Left ventricle myocardium inferior (tissue), 1 donor: ENCODE results near the gene HDAC4. TPM values are rescaled to one million over a fixed set of nuclear protein-coding genes. Genes with fewer than 3 reads are reported as not detected.

Source experiments
- DNase-seq: peaks from one replicate; pipeline ENCODE4 v3.0.0-alpha.2; 2020
- H3K27ac ChIP-seq: fragments of 200-600 bp; replicated peaks from 2 replicates; pipeline ENCODE4 v1.8.0; 2021
- H3K27me3 ChIP-seq: fragments of 200-600 bp; 2 replicates; pipeline ENCODE4 v1.8.0; 2021; ENCODE audit warnings: low read depth
- H3K36me3 ChIP-seq: fragments of 200-600 bp; 2 replicates; pipeline ENCODE4 v1.8.0; 2021
- H3K4me1 ChIP-seq: fragments of 200-600 bp; 2 replicates; pipeline ENCODE4 v1.8.0; 2021
- H3K4me3 ChIP-seq: fragments of 200-600 bp; 2 replicates; pipeline ENCODE4 v1.8.0; 2021; ENCODE audit warnings: mild to moderate bottlenecking, moderate library complexity
- H3K9me3 ChIP-seq: fragments of 200-600 bp; replicated peaks from 2 replicates; pipeline ENCODE4 v1.8.0; 2021
- intact Hi-C: fragments of 100-400 bp; cut with micrococcal nuclease; formaldehyde crosslinking; loops from one replicate; pipeline ENCODE4 v1.11.0; 2022
- total RNA-seq: library from RNA; stranded (reverse); fragmentation: NEBNext Ultra II Directional; extraction: Animal tissue kit (Norgen Biotek cat#: 25700); gene quantifications from one replicate; pipeline ENCODE4 v1.2.1, GENCODE V29; 2021
- TF ChIP-seq, protein P1 (sequence below): fragments of 200-600 bp; IDR thresholded peaks from 2 replicates; pipeline ENCODE4 v1.8.0; 2021; ENCODE audit warnings: antibody characterized with exemption, mild to moderate bottlenecking, borderline replicate concordance
- donor health status: DM: no; HTN: yes; CAD: no; lungs with severe emphysema.

The HDAC4 gene
- total RNA-seq, 1 donor from 2014 or later = 23.9 TPM

DNA sequence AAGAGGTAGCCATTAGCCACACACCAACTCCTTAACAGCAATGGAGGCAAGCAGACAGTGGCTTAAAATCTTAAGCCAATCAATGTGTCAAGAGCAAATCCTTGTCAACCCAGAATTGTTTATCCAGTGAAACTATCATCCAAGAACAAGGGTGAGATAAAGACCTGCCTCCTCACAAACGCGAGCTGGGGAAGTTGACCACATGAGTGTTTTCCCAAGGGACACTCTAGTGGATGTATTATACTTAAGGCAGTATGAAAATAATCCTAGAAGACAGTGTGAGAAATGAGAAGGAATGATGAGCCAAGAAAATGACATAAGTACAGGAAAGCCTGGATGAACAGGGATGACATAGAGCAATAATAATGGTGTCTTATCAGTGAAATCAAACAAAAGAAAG is 343.3 kb downstream of the HDAC4 start:
- H3K27me3 ChIP-seq = no peaks in the 10 kb centered on the region
- H3K9me3 ChIP-seq = peaks cover 18% of the 10 kb centered on the region
- peaks cover 84% of the 10 kb centered on the region for H3K36me3 ChIP-seq
- DNase-seq = no peak
- H3K4me3 ChIP-seq = no peak overlapping the region
- intact Hi-C loops = no loop called here
- H3K27ac ChIP-seq = no peak overlapping the region
- no peaks in the 10 kb centered on the region for H3K4me1 ChIP-seq
- TF ChIP-seq, protein P1, sequence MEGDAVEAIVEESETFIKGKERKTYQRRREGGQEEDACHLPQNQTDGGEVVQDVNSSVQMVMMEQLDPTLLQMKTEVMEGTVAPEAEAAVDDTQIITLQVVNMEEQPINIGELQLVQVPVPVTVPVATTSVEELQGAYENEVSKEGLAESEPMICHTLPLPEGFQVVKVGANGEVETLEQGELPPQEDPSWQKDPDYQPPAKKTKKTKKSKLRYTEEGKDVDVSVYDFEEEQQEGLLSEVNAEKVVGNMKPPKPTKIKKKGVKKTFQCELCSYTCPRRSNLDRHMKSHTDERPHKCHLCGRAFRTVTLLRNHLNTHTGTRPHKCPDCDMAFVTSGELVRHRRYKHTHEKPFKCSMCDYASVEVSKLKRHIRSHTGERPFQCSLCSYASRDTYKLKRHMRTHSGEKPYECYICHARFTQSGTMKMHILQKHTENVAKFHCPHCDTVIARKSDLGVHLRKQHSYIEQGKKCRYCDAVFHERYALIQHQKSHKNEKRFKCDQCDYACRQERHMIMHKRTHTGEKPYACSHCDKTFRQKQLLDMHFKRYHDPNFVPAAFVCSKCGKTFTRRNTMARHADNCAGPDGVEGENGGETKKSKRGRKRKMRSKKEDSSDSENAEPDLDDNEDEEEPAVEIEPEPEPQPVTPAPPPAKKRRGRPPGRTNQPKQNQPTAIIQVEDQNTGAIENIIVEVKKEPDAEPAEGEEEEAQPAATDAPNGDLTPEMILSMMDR = no peak

DNA sequence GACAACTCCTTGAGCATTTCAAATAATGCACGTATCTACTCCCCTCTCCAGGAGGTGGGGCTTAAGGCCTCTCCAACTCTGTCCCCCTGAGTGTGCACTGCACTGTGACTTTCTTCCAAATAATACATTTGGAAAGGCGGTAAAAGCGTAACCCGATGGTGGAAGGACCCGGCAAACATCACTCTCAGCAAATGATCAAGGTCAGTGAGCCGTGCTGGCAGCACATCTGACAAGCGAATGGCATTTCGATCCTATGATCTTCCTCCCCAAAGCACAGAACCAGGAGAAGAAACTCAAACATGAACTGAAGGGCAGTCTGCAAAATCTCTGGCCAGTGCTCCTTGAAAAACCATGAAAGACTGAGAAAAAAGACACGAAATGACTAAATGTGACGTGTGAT is 344.2 kb downstream of the HDAC4 start:
- Histone ChIP-seq H3K4me1 (no peaks in the 10 kb centered on the region), H3K36me3 (peaks cover 91% of the 10 kb centered on the region), H3K9me3 (peaks cover 18% of the 10 kb centered on the region), H3K27ac (no peak overlapping the region), H3K4me3 (no peak overlapping the region), H3K27me3 (no peaks in the 10 kb centered on the region)
- intact Hi-C loops = no loop called here
- TF ChIP-seq, protein P1 = no peak
- no peak for DNase-seq

DNA sequence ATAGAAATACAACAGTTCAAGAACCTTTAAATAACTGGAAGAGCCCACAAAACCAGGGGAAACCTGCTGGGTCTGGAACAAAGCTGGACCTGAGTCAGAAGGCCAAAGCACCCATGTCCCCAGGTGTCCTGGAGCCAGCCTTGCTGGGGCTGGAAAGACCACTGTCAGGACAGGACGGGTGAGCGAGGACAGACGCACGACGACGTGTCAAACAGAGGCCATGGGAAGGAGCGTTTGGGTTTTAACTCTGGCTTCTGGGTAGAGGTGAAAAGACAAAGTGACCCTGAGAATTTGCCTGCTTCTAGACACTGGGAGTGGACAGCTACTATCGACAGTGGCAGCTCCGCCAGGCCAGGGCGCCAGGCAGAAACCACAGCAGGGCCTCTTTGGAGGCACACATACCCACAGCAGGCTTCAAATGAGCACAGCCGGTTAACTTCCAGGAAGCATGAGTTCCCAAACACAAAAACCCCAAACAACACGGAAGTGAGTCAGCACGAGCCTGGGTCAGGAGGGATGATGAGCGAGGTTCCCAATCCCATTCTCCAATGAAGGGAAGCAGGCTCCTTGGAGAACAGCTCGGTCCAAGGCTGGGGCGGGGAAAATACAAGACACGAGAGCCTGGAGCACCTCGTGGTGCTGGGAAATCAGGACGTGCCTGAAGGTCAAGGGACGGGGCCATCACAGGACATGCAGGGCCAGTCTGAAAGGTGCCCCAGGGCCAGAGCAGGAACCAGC is 344.9 kb downstream of the HDAC4 start:
- DNase-seq = no peak
- no peak overlapping the region for H3K27ac ChIP-seq
- peaks cover 18% of the 10 kb centered on the region for H3K9me3 ChIP-seq
- H3K4me3 ChIP-seq = no peak overlapping the region
- intact Hi-C loops = no loop called here
- no peaks in the 10 kb centered on the region for H3K27me3 ChIP-seq
- TF ChIP-seq, protein P1 = no peak
- H3K4me1 ChIP-seq = no peaks in the 10 kb centered on the region
- H3K36me3 ChIP-seq = peaks cover 93% of the 10 kb centered on the region

DNA sequence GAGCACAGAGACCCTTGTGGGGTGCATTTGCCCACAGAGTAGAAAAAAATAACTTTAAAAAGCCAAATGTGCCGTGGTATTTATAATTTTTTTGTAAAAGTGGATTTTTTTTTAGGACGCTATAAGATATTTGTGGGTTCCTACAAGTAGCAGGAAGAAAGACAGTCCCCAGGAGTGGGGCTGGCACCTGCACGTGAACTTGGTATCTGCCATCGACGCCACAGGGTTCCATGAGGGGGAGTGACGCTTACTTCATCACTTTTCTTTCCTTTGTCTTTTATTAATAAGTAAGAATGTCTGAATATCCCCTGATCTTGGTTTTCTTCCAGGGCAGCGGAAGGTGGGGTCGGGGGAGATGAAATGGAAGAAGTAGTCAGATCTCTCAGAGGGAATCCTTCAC is 345.9 kb downstream of the HDAC4 start:
- H3K27ac ChIP-seq = no peak overlapping the region
- peaks cover 26% of the 10 kb centered on the region for H3K9me3 ChIP-seq
- peaks cover 93% of the 10 kb centered on the region for H3K36me3 ChIP-seq
- H3K4me1 ChIP-seq = no peaks in the 10 kb centered on the region
- no peaks in the 10 kb centered on the region for H3K27me3 ChIP-seq
- intact Hi-C loops = no loop called here
- no peak for DNase-seq
- TF ChIP-seq, protein P1 = no peak
- no peak overlapping the region for H3K4me3 ChIP-seq

DNA sequence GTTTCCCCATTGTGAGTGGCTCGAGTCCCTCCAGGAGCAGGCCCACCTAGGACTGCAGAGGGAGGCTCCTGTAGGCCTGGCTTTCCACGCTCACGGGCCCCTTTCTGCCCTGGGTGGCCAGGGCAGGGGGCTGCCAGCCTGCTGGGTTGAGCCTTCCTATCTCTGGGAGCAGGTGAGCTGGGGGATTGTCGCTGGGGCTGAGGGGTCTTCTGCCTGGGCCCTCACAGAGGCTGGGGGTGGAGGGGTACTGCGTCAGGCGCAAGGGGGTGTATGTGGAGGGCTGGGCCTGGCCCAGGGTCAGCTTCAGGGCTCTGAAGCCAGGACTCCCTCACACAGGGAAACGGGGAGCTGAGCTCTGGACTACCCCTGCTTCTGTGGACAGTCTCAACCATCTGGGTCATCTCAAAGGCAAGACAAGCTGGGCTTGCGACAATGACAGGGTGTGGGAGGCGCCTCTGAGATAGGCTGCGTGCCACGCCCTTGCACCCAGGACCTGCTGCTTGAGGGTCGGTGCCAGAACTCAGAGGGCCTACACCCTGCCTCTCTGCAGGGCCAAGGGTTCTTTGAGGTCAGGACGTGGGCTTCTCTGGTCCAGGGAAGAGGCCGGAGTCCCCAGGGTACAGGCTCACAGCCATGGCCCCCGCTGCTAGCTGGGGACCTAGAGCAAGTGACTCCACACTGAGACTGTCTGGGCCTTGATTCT is 346.9 kb downstream of the HDAC4 start:
- Histone ChIP-seq H3K4me1 (no peaks in the 10 kb centered on the region), H3K27me3 (no peaks in the 10 kb centered on the region), H3K36me3 (peaks cover 88% of the 10 kb centered on the region), H3K27ac (no peak overlapping the region), H3K9me3 (peaks cover 34% of the 10 kb centered on the region), H3K4me3 (no peak overlapping the region)
- TF ChIP-seq, protein P1 = no peak
- intact Hi-C loops = no loop called here
- DNase-seq = no peak
